COR-L47 (cell line): Measurements from ENCODE around the gene TEX28.
"Not testable (repeated sequence)": the region's sequence is repeated elsewhere in the genome, so short reads cannot be mapped to it uniquely, and the experiment has no call there.

Source experiments
- DNase-seq: peaks from one replicate; lab custom pipeline; 2025; lab: John Stamatoyannopoulos, UW

TEX28 gene, protein sequence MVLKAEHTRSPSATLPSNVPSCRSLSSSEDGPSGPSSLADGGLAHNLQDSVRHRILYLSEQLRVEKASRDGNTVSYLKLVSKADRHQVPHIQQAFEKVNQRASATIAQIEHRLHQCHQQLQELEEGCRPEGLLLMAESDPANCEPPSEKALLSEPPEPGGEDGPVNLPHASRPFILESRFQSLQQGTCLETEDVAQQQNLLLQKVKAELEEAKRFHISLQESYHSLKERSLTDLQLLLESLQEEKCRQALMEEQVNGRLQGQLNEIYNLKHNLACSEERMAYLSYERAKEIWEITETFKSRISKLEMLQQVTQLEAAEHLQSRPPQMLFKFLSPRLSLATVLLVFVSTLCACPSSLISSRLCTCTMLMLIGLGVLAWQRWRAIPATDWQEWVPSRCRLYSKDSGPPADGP

DNA sequence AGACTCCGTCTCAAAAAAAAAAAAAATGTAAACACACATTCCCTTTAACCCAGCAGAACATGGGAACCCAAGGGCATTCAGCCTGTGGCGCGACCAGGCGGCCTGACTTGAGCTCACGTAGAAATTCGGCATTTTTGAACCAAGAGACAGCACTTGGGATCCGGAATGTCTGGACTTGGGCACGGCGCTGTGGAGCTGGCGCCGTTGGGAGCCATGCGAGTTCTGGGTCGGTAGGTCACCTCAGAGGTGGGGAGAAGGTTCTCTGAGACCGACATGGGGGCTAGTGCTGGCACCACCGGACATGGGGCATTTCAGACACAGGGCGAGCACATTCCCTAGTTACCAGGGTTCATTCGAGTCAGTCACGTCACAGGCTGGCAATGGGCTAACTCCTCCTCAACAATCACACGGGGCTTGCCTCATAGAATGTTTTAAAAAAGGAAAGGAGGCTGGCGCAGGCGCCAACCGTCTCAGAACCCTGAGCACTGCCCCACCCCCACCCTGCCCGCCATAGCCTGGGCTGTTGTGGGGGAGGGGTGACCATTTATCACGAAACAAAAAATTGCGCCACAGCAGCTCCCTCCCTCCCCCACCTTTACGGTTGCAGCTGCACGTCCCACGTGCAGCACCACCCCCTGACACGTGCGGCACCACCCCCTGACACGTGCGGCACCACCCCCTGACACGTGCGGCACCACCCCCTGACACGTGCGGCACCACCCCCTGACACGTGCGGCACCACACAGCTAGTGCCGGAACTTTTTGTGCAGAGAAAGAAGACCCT lies at the start of gene TEX28:
TEX28 (minus strand) TSS at position 334 of the 784 bp plus-strand sequence. CDS start 3,007 bp downstream, outside the sequence.
- no peak for DNase-seq

DNA sequence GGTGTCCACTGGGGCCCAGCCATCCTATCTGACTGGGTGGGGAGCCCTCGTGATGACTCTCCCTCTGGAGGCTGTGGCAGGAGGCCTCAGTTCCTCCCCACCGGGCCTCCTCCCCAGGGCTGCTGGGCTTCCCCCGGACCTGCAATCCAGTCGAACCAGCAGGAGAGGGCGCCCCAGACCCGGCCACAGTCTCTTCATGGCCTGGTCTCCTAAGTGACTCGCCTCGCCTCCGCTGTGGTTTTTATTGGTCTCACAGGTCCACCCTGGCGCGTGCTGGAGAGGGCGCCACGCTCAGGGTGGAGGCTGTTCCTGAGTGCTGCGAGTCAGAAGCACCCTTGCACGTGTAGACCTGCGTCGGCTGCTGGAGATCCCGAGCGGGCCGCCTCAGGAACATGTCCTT lies 48.7 kb upstream of the TEX28 start:
- DNase-seq = not testable (repeated sequence)

DNA sequence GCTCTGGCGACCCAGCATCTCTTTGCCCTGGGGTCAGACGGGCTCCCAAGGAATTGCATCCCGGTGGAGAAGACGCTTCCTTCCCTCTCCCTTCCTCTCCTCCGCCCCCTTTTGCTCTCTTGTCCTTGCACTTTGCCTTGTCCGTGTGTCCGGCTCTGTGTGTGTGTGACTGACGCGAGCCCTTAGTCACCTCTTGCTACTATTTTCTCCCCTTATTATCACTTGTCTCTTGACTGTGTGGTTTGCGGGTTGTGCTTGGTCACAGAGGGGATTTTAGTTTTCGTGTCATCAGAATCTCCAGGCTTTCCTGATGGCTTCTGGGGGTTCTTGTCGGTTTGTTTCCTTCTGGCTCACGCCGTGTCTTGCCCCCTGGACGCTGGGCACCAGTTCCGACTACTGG lies 48.1 kb upstream of the TEX28 start:
- not testable (repeated sequence) for DNase-seq

DNA sequence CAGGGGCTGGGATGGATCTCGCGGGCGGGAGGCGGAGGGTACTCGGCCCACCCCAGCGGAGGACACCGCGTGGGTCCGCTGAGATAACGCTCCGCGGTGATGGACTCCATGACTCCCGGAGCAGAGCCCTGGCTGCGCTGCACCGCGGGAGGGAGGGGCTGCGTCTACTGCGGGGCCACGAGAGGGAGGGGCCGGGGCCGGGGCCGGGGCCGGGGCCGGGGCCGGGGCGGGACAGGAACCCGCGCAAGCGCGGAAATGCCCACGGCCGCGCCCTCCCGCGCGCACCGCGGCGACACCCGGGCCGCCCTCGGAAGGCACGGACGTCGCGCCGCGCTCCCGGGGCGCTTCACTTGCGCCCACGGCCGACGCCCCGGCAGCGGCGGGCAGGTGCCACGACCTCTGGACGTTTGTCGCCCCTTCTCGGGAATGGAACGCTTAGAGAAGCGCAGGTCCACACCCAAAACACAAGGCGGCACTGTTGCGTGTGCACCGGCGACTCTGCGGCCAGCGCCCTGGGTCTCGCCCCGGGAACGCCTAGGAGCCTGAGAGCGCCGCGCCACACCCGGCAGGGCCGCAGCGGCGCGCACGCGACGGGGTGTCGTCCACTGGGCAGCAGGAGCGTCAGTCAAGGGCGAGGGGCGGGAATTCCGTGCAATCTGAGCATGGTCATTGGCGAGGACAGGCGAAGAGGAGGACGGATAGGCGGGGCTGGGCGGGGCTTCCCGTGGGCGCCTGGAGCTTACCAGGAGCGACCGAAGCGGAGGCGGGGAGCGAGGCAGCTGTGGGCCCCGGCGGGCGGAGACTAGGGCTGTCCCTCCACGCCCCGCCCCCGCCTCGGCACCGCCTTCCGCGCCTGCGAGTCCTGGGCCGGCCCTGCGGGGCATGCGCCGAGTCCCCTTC lies 46.7 kb upstream of the TEX28 start:
- not testable (repeated sequence) for DNase-seq

DNA sequence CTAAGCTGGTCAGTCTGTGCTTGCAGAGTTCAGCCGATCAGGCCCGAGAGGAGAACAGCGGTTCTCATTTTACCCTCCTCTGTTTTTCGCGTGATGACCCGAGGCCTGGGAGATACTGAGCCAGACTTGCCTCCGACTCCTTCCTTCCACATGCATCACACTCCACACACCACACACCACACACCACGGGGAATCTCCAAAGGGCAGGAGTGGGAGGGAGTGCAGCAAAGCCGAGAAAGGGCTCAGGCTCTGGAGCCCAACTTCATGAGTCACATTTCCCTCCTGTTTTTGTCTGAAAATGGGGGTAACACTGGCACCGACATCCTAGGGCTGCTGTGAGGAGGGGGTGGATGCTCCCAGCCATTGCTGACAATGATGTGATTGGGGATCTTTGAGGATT lies 39.6 kb upstream of the TEX28 start:
- DNase-seq = no peak

DNA sequence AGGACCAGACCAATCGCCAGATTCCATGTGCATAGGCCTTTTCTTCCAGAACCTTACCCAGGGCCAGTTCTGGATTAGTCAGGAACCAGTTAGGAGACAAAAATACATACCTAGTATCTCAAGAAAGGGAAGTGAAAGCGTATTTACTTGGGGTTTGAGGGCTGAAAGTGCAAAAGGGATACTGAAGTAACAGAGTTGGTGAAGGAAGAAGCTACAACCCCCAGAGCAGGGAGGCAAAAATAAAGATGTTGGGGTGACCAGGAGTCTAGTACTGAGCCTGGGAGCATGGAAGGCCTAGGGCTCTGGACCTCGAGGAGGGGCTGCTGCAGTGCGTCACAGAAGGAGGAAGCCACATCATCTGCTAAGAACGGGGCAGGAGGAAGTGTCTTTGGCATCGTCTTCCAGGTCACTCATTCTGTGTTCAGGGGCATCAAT lies 38.9 kb upstream of the TEX28 start:
- no peak for DNase-seq

DNA sequence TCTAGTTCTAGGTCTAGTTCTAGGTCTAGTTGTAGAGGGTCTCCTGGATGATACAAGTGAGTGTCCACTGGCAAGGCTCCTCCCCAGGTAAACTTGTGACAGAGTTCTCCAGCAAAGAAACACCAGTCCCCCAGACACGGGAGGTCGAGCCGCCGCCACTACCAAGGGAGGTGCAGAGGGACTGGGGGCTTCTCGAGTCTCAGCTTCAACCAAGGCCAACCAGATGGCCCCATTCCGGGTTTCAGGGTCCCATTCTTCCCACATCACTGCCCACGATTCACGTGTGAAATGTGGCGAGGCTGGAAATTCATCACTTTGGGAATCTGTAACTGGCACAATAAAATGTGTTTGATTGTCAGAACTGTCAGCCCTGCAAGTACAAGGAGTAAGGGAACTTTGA lies 38.2 kb upstream of the TEX28 start:
- DNase-seq = no peak

DNA sequence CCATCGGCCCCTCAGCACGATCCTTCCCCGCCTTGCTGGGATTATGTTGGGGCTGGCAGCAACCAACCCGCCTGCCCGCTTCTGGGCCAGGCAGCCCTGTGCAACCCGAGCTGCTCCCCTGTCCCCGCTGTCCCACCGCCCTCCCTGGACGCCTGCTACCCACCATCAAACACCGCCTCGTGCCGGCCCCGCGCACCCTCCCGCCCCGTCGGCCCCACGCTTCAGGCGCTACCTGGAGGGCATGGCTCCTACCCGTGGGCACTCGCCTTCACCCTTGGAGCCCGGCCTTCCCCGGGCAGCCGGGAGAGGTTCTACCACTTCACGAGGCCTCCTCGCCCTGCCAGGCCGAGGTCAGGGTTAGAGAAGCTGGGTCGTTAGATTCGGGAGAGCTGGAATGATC lies 37.6 kb upstream of the TEX28 start:
- DNase-seq = no peak

DNA sequence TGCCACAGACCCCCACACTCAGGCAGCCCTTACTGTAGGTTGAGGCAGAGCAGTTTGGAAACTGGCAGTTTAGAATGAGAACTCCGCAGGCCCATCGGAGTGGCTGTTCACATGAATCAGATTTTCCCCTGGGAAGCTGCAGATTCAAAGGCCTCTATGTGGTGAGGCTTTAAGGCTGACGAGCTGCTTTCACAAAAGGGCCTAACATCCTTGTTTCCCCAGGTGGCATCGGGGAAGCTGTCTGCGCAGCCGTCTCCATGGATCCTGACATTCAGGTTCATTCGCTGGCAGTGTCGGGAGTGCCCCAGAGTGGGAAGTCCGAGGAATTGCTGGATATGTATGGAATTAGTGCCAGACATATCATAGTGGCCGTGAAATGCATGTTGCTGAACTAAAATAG lies 34.4 kb upstream of the TEX28 start:
- no peak for DNase-seq

DNA sequence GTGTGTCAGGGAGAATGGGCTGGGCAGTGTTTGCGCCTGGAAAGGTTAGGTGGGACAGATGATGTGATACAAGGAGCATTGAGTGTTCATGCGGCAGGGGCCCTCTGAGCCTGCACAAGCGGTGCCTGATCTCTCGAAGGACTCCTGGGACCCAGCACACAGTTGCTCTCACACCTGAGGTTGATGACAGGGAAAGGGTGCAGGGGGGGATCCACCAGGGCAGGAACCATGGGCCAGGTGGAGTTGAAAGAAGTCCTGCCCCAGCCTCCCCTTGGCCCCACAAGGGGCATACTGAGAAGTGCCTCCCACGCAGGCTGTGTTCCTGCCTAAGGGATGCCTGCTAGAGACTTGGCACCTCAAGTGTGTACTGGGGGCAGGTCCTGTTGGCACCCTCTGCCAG lies 33.7 kb upstream of the TEX28 start:
- no peak for DNase-seq

DNA sequence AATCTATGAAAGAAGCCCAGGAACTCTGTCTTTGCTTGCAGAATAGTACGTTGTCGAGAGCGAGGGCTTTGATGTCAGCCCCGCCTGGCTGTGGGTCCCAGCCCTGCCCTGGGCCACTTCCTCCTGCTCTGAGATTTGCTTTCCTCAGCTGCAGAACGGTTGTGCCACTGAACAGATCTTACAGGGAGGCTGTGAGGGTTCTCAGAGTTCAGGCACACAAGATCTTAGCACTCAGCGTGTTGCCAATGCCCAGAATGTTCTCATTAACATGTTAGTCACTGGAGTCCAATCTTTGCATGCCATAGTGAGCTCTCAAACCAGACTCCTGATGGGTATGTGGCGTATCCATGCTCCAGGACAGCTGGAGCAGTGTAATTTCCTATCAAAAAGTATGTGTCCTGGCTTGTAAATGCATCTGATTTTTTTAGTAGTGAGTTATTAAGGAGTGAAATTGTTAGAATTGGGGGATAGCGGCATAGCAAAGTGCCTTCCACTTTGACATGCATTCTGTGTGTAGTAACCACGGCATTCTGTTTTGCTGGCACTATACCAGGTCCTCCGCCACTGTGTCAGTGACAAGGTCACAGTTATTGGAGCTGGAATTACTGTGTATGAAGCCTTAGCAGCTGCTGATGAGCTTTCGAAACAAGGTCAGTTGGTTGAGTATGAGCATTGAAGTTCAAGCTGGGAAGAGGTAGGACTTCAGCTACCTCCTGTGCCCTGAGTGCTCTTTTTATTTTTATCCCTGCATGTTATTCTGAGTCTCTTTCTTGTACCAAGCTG lies 32.3 kb upstream of the TEX28 start:
- DNase-seq = no peak

DNA sequence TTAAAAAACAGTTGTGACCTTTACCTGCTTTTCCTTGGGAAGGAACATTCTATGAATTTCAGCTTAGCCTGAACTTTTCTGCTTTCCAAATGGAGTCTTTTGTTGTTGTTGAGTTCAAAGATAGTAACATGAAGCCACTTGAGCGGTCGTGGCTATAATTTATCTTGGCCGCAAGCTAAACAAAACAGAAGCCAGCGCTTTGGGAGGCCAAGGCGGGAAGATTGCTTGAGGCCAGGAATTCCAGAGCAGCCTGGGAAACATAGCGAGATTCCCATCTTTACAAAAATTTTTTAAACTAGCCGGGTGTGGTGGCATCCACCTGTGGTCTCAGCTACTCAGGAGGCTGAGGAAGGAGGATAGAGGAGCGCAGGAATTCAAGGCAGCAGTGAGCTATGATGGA lies 30.6 kb upstream of the TEX28 start:
- DNase-seq = no peak

DNA sequence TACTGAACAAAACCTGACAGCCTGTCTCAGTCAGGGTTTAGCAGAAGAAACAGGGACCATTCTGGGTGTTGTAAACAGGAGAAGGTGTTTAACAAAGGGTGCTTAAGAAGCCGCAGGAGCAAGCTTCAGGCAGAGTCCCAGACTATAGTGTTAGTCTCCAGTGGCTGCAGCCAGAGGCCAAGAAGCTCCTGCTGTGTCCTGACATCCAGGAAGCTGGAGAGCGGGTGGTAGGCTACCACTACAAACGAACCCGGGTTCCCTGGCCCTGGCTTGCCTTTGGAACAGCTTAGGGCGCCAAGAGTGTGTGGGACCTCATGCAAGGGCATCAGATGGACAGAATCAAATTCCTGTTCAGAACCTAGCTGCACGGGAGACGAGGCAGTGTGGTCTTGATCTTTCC lies 28.6 kb upstream of the TEX28 start:
- DNase-seq = no peak

DNA sequence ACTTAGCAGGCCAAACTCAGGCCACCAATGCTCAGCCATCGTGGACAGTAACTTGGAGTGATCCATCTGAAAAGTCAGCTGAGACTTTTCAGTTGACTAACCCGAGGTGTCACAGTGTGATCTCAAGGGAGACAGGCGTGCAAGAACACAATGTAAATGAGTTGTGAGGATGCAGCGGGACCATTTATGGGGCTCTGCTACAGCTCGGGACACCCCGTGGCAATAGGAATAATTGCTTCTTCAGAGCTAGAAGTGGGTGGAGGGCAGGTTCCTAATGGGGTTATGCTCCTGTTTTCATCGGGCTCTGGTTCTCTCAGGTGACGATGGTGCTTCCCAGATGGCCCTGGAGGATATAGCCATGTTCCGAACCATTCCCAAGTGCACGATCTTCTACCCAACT lies 28.0 kb upstream of the TEX28 start:
- DNase-seq = no peak

DNA sequence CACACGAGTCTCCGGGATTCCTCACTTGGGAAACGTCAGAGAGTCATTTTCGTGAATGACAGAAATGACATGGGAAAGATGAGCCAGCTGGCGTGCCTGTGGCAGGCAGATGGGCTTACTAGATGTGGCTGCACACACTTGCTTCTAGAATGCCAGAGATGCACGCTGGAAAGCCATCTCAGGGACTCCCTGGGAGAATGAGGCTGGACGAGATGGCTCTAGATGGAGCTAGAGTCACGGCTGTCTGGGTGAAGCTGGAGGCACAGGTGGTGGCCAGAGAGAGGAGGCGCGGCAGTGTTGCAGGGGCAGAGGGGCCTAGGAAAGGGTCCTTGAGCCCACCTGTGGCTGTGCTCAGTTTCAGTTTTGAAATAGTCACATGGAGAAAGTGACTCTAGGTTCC lies 26.7 kb upstream of the TEX28 start:
- no peak for DNase-seq

DNA sequence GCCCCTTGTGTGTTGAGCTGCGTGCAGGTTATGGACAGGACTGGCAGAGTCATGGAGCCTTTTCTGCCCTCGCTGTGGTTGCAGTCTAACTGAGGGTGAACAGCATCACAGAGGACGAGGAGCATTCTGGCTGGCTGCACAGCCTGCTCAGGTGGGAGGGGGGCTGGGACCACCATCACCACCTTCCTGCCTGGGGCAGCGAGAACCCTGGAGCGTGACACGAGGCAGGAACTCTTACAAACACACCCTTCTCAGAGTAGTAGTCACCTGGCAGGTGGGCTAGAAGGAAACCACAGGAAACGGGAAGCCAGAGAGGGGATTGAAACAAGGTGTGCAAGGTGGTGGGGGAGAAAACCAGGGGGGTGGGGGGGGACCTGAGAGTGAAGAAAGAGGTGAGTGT lies 26.2 kb upstream of the TEX28 start:
- no peak for DNase-seq

DNA sequence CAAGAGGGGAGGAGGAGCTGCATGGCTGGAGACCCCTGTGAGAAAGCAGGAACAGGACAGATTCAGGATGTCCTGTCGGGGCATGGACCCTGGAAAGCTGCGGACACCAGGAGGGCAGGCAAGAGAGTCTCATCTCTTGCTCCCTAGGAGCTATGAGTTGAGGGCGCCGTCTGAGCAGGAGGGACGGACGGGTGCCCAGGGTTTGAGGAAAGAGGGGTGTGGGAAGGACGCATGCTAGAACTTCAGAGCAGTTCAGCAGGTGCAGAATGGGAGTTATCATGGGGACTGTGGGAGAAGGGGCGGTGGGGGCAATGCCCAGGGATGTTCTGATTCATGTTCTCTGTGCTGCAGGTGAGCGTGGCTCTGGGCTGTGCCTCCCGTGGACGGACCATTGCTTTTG lies 25.5 kb upstream of the TEX28 start:
- DNase-seq = no peak

DNA sequence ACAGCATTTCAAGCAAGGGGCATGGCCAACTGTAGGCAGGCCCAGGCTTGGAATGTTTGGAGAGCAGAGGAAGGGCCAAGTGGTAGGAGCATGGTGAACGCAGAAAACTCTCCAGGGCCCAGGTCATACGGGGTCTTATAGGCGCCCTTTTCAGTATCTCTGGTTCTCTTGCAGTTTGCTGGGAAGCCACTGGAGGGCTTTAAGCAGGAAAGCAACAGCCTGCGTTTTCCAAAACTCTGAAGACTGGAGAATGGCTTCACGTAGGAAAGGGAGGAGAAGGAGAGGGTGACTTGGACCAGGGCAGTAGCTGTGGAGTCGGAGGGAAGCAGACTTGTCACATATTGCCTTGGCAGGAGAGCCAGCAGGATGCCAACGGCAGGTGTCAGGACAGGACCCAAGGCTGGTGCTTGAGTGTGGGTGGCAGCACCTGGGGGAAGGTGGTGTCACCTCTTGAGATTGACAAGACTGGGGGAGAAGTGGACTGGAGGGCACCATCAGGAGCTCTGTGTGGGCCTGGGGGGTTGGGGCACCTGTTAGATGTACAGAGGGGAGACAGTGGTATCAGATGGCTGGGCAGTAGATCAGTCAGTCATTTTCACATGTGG lies 22.6 kb upstream of the TEX28 start:
- DNase-seq = no peak

DNA sequence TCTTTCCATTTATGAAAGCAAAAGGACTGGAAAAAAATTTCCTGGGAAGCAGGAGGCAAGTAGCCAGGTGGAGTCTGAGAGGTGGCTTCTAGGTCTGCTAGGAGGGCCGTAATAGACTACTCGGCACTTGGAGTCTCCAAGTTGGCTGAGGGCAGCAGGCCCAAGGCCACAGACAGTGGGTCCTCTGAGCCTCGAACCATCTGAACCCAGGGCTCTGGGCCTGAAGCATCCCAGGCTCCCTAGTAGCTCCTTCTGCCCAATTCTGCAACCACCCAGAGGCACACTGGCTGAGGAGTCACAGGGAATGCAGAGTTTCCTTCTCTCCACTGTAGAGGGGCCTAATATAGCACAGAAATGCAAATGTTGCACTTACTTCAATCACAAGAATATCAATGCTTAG lies 20.5 kb upstream of the TEX28 start:
- no peak for DNase-seq

DNA sequence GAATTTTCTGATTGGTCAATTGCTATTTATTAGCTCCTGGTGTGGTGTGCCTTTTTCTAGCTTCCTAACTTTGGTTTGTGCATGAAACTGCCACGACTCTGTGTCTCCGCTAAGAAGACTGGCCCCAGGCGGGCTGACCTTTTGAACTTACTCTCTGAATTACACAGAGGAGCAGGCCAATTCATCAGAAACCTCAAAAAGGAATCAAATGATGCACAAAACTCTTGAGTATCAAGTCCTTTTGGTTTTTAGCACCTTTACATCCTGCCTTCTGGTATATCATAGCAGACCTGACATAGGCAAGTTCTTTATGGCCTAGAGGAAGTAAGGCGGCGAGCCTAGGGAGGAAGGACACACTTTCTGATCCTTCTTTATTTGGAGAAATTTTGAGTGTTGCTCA lies 18.2 kb upstream of the TEX28 start:
- DNase-seq = no peak

DNA sequence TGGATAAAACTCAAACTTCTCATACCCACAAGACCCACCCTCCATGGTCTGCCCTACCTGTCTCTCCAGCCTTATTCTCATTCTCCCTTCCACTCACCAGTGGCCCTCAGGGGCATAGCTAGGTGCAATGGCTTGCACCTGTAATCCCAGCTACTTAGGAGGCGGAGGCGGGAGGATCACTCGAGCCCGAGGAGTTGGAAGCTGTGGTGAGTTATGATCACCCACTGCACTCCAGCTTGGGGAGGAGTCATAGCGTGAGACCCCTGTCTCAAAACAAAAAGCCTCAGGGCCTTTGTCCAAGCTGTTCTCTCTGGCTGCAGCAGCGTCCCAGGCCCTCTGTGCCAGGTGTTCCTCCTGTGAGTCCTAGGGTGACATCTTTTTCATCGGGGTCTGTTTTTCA lies 17.2 kb upstream of the TEX28 start:
- DNase-seq = no peak
